Thyroid gland (tissue), 4 donors: ENCODE measurements around the gene CDK13. TPM values are rescaled to one million over a fixed set of nuclear protein-coding genes. Genes with fewer than 3 reads are reported as not detected.

Experiments
- DNase-seq, 2 donors: peaks; one replicate each; pipeline ENCODE4 v3.0.0-alpha.2; 2019
- H3K27ac ChIP-seq, 3 donors: fragments of 200-600 bp; sonication (generic); 1 replicate in 2 of 3; 2 replicates in 1 of 3; pipeline ENCODE4 v1.5.1; 2016 to 2019; ENCODE audit warnings: mild to moderate bottlenecking in 1 of 3, moderate library complexity in 1 of 3
- H3K27me3 ChIP-seq: fragments of 200-600 bp; sonication (generic); one replicate; pipeline ENCODE4 v1.5.1; 2019
- H3K36me3 ChIP-seq, 2 donors: fragments of 200-600 bp; sonication (generic); one replicate each; pipeline ENCODE4 v1.5.1; 2016 to 2019
- H3K4me1 ChIP-seq, 2 donors: fragments of 200-600 bp; sonication (generic); one replicate each; pipeline ENCODE4 v1.5.1; 2017 to 2019
- H3K4me3 ChIP-seq, 3 donors: fragments of 200-600 bp; sonication (generic); replicated peaks in 1 of 3; 1 replicate in 2 of 3; 2 replicates in 1 of 3; pipeline ENCODE4 v1.5.1; 2016; ENCODE audit warnings: mild to moderate bottlenecking in 1 of 3
- H3K9me3 ChIP-seq: fragments of 200-600 bp; sonication (generic); one replicate; pipeline ENCODE4 v1.5.1; 2017
- POLR2A ChIP-seq, 2 donors: fragments of 450-650 bp; IDR thresholded peaks; one replicate each; pipeline ENCODE4 v1.6.1; 2017; ENCODE audit warnings: antibody characterized with exemption in 2 of 2, mild to moderate bottlenecking in 2 of 2, moderate library complexity in 1 of 2
- WGBS, 2 donors: methylation state at CpG; one replicate each; pipeline ENCODE4 v1.1.5; 2017; 5-methylcytosine and 5-hydroxymethylcytosine counted together
- intact Hi-C: fragments of 100-400 bp; cut with DNase I; formaldehyde crosslinking; loops from one replicate; pipeline ENCODE4 v1.15.1; 2023
- small RNA-seq: library from RNA; depleted of rRNA; stranded (forward); fragments of <200 nt; gene quantifications from one replicate; pipeline ENCODE3, GENCODE V24; 2016
- total RNA-seq, 4 donors: library from RNA; depleted of rRNA; stranded (reverse); fragments of >200 nt; gene quantifications; one replicate each; pipeline ENCODE4 v1.2.3, GENCODE V29; 2016
- TF ChIP-seq, protein P1 (sequence below), 6 experiments: fragments of 200-600 bp in 3 of 6; fragments of 450-650 bp in 3 of 6; sonication (generic) in 3 of 6; IDR thresholded peaks; one replicate each; pipeline ENCODE4 v1.5.1; 2016 to 2019; ENCODE audit warnings: antibody characterized with exemption in 6 of 6, mild to moderate bottlenecking in 2 of 6, inconsistent platforms in 1 of 6, moderate library complexity in 1 of 6

Gene CDK13
- total RNA-seq, 4 donors from 2014 or later = 131 to 191 (median 141) TPM

GRCh38 chr7:40148671-40149070 is 198.6 kb downstream of the CDK13 start:
- Histone ChIP-seq H3K4me1 (no peaks in the 10 kb centered on the region), H3K9me3 (no peaks in the 10 kb centered on the region), H3K27ac (no peak overlapping the region), H3K27me3 (no peaks in the 10 kb centered on the region), H3K4me3 (no peak overlapping the region), H3K36me3 (no peaks in the 10 kb centered on the region)
- DNase-seq = no peak
- WGBS, 2 donors = 93 to 98% methylated on average over 2 of the region's 2 CpGs
- intact Hi-C loops = no loop called here
- TF ChIP-seq, protein P1, sequence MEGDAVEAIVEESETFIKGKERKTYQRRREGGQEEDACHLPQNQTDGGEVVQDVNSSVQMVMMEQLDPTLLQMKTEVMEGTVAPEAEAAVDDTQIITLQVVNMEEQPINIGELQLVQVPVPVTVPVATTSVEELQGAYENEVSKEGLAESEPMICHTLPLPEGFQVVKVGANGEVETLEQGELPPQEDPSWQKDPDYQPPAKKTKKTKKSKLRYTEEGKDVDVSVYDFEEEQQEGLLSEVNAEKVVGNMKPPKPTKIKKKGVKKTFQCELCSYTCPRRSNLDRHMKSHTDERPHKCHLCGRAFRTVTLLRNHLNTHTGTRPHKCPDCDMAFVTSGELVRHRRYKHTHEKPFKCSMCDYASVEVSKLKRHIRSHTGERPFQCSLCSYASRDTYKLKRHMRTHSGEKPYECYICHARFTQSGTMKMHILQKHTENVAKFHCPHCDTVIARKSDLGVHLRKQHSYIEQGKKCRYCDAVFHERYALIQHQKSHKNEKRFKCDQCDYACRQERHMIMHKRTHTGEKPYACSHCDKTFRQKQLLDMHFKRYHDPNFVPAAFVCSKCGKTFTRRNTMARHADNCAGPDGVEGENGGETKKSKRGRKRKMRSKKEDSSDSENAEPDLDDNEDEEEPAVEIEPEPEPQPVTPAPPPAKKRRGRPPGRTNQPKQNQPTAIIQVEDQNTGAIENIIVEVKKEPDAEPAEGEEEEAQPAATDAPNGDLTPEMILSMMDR (IDR thresholded peaks at IDR 0.05) = no peak
- TF ChIP-seq POLR2A (IDR thresholded peaks at IDR 0.05) = no peak

Small RNA genes within 50 kb of the gene (small RNA-seq; reads per million reads assigned to genes)
- gene AC006023.1 (not detected), gene AC006023.2 (not detected)

Other genes starting within 250 kb of the CDK13 start
- gene MPLKIP, start 184.4 kb downstream of the CDK13 start, total RNA-seq = 10 to 100 TPM; 22.0 to 92.4 (median 42.9) TPM
- 10 to 100 TPM in 1 of 4 donors, 1 to 10 TPM in 3; 1.3 to 15.2 (median 3.2) TPM for gene SUGCT, start 184.7 kb downstream of the CDK13 start, total RNA-seq